ENCODE results near the gene AKIP1. TPM values are rescaled to one million over a fixed set of nuclear protein-coding genes. Genes with fewer than 3 reads are reported as not detected.

The AKIP1 gene
- total and polyA plus RNA-seq, 9 of the 15 experiments (the other 6 are each of a cell fraction or from before 2014, with no cell fraction given): 9.0 to 52.6 (median 36.2) TPM

DNA sequence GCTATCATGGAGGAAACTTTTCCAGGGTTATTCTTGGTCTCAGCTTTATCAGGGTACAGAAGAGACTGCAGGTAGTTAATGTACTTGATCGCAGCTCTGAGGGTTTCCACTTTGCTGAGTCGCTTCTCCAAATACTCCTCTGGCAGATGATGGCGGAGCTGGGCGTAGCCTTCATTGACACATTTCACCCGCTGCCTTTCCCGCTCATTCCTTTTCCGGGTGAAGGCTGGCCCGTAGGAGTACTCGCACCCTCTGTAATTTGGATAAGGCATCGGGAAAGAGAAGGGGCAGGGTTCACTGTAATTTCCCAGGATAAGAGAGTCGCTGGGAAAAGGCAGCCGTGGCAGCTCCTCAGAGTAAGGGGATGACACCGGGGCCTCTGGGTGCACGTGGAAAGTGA lies 26.7 kb downstream of the AKIP1 start:
- no peaks in the 10 kb centered on the region for H3K27me3 ChIP-seq (ENCODE audit: control insufficient read depth in 2 of 2, insufficient read depth in 2 of 2, low read length in 2 of 2)
- no peaks in the 10 kb centered on the region; the same call in 1 of the 2 replicates for H3K9me3 ChIP-seq (replicated peaks; ENCODE audit: control insufficient read depth, insufficient read depth, low read depth, low read length)
- ChIA-PET CTCF (ENCODE audit: low intra/inter-chr PET ratio) (no interaction called here), POLR2A (interaction anchor here (0.6 to 1.3 kb wide), 2 partner anchors 11 to 152 kb away, joined by 3 read pairs; no protein-coding TSS in a partner anchor)
- no peaks in the 10 kb centered on the region for H3K79me2 ChIP-seq (ENCODE audit: control insufficient read depth, insufficient read depth, low read length)
- no peak overlapping the region for H3K9ac ChIP-seq (ENCODE audit: insufficient read depth in 1 of 2, low read depth in 2 of 2, low read length in 2 of 2)
- H4K20me1 ChIP-seq (replicated peaks; ENCODE audit: control insufficient read depth, insufficient read depth, low read length): no peaks in the 10 kb centered on the region
- in situ Hi-C loops (cut with MboI) (no loop called here), intact Hi-C loops (cut with micrococcal nuclease) (no loop called here)
- BruUV-seq (replicated peaks): no TSS peak
- H3K4me3 ChIP-seq: no peak overlapping the region
- no peak overlapping the region for H3K4me2 ChIP-seq (ENCODE audit: insufficient read depth, low read length)
- no peak for TF ChIP-seq THRA (IDR thresholded peaks at IDR 0.05)
- no peak for TF ChIP-seq KLF6 (CRISPR knock-in tag; IDR thresholded peaks at IDR 0.05; ENCODE audit: borderline replicate concordance)
- TF ChIP-seq, protein P1, sequence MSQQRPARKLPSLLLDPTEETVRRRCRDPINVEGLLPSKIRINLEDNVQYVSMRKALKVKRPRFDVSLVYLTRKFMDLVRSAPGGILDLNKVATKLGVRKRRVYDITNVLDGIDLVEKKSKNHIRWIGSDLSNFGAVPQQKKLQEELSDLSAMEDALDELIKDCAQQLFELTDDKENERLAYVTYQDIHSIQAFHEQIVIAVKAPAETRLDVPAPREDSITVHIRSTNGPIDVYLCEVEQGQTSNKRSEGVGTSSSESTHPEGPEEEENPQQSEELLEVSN (IDR thresholded peaks at IDR 0.05; ENCODE audit: borderline replicate concordance in 1 of 2, extremely low read depth in 1 of 2, insufficient read depth in 1 of 2, insufficient read length in 1 of 2, low read depth in 1 of 2, low read length in 1 of 2, poor library complexity in 1 of 2, severe bottlenecking in 1 of 2): peak in 1 of 2 experiments; percentile 51
- TF ChIP-seq DNMT1 (IDR thresholded peaks at IDR 0.05): no peak
- no peak for TF ChIP-seq CBX8 (IDR thresholded peaks at IDR 0.05; ENCODE audit: borderline replicate concordance, extremely low read depth, low read depth, low read length, poor library complexity, severe bottlenecking)
- TF ChIP-seq MEIS2 (IDR thresholded peaks at IDR 0.05; ENCODE audit: partially characterized antibody): no peak
- no peak for TF ChIP-seq KAT8 (IDR thresholded peaks at IDR 0.05; ENCODE audit: low read depth)
- 0 out of 2 replicates have a peak, but pooled peaks have one; percentile 26 for TF ChIP-seq L3MBTL2 (IDR thresholded peaks at IDR 0.05)
- no peak for TF ChIP-seq WHSC1 (IDR thresholded peaks at IDR 0.05; ENCODE audit: low read length)
- no peak for DNase-seq (ENCODE audit: extremely low read depth in 1 of 4, low spot score in 3 of 4)
- peak overlapping the region; percentile 56 for H2AFZ ChIP-seq (ENCODE audit: low read depth, low read length)
- H3K27ac ChIP-seq (ENCODE audit: extremely low read depth, low read depth, low read length): no peak overlapping the region
- 33% methylated on average over 13 of the region's 14 CpGs for WGBS (ENCODE audit: insufficient coverage, low coverage, missing lambda C conversion rate)
- H3K36me3 ChIP-seq (ENCODE audit: control insufficient read depth, insufficient read depth, low read length): no peaks in the 10 kb centered on the region
- no peaks in the 10 kb centered on the region for H3K9me1 ChIP-seq (ENCODE audit: control insufficient read depth, insufficient read depth, low read length)
- no peak for FAIRE-seq
- ATAC-seq: no peak
- H3K4me1 ChIP-seq (replicated peaks in 1 of 2; ENCODE audit: control insufficient read depth in 2 of 2, insufficient read depth in 2 of 2, low read length in 2 of 2): peaks cover 5 to 11% of the 10 kb centered on the region in 2 experiments; a peak in 4 of 5 replicates
